PC-9 (cell line): ENCODE data around the gene ZNF341.

Experiments
- EZH2 ChIP-seq: fragments of 200-600 bp; sonication (generic); IDR thresholded peaks from 2 replicates; pipeline ENCODE4 v1.8.0; 2017; ENCODE audit warnings: antibody characterized with exemption, low read depth
- TF ChIP-seq, protein P1 (sequence below): fragments of 200-600 bp; sonication (generic); conservative IDR thresholded peaks from 2 replicates; pipeline ENCODE4 v1.6.1; 2017; ENCODE audit warnings: mixed run types, antibody characterized with exemption, mild to moderate bottlenecking, moderate library complexity

DNA sequence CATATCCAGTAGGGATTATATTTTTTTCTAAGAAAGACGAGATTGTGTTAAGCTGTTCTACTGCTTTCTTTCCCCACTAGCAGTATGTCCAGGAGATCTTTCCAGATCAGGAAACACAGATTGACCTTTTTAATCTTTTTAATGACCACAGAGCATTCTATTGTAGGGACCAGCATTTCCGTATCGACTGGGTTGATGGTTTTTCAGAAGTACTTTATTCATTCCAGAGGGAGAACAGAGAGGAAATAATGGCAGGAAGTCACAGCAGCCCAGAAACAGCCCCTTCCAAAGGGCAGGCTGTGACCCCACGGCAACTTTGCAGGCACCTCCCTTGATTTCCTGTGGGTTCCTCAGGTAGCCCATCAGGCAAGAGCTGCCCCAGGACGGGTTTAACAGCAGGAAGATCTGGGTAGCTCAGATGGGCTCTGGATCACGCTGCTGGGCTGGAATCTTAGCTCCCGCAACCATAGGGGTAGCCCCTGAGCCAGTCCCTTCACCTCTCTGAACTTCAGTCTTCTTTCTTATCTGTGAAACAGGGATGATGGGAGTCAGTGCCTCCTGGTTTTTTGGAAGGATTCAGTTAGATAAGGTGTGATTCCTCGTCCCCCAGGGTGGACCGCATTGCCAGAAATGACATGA, 55.6 kb downstream of the ZNF341 start:
- TF ChIP-seq, protein P1, sequence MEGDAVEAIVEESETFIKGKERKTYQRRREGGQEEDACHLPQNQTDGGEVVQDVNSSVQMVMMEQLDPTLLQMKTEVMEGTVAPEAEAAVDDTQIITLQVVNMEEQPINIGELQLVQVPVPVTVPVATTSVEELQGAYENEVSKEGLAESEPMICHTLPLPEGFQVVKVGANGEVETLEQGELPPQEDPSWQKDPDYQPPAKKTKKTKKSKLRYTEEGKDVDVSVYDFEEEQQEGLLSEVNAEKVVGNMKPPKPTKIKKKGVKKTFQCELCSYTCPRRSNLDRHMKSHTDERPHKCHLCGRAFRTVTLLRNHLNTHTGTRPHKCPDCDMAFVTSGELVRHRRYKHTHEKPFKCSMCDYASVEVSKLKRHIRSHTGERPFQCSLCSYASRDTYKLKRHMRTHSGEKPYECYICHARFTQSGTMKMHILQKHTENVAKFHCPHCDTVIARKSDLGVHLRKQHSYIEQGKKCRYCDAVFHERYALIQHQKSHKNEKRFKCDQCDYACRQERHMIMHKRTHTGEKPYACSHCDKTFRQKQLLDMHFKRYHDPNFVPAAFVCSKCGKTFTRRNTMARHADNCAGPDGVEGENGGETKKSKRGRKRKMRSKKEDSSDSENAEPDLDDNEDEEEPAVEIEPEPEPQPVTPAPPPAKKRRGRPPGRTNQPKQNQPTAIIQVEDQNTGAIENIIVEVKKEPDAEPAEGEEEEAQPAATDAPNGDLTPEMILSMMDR = no peak
- TF ChIP-seq EZH2 = no peak
